Umbilical cord (tissue), 2 donors: ENCODE measurements around the gene LRRC47. TPM values are rescaled to one million over a fixed set of nuclear protein-coding genes. Genes with fewer than 3 reads are reported as not detected.
A peak's percentile ranks its signal among the peaks of the same experiment; 100 is the strongest.

Experiments
- DNase-seq: peaks from one replicate; pipeline ENCODE4 v3.0.0-alpha.2; 2015; ENCODE audit warnings: low spot score
- total RNA-seq: library from RNA; depleted of rRNA; stranded (reverse); fragments of >200 nt; gene quantifications from one replicate; pipeline ENCODE4 v1.2.3, GENCODE V29; 2014; ENCODE audit warnings: low replicate concordance; ENCODE audit not compliant: insufficient read depth

Gene LRRC47
- total RNA-seq, 1 donor from 2014 or later: 18.5 TPM

DNA sequence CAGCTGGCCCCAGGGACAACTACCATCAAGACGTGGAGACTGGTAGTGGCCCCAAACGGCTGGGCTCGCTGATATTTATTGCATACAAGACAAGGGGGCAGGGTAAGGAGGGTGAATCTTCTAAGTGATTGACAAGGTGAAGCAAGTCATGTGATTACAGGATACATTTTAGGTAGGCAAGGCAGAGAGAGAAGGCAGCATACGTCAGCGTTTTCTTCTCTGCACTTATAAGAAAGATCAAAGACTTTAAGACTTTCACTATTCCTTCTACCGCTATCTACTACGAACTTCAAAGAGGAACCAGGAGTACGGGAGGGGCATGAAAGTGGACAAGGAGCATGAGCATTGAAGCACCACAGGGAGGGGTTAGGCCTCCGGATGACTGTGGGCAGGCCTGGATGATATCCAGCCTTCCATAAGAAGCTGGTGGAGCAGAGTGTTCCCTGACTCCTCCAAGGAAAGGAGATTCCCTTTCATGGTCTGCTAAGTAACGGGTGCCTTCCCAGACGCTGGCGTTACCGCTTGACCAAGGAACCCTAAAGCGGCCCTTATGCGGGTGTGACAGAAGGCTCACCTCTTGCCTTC is 47.9 kb downstream of the LRRC47 start:
- peak; percentile 57 for DNase-seq

DNA sequence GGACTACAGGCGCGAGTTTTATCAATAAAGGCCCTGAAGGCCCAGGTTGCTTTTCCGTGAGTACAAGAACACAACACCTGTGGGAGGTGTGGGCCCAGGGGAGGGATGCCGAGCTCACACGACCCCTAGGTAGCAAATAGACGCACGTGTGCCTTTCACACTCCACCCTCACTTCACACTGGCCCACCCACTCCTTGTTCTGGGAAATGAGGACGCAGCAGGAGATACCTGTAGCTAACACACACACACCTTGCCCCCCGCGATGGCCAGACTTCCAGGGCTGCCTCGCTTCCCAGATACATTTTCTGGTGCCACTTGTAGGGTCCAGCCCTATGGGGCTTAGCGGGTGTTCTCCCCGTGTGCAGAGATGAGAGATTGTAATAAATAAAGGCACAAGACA is 48.4 kb downstream of the LRRC47 start:
- no peak for DNase-seq

DNA sequence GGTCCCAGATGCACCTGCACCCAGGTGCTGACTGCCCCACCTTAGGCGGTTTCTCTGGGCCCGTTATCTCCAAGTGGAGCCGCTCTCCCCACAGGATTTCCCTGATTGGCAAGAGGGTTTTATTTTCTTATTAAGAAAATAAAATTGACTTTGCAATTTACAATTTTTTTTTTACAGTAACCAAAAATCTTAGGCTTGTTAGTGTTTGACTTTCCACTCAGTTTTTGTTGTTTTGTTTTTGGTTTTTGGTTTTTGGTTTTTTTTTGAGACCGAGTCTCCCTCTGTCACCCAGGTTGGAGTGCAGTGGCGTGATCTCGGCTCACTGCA is 48.8 kb downstream of the LRRC47 start:
- DNase-seq: no peak

DNA sequence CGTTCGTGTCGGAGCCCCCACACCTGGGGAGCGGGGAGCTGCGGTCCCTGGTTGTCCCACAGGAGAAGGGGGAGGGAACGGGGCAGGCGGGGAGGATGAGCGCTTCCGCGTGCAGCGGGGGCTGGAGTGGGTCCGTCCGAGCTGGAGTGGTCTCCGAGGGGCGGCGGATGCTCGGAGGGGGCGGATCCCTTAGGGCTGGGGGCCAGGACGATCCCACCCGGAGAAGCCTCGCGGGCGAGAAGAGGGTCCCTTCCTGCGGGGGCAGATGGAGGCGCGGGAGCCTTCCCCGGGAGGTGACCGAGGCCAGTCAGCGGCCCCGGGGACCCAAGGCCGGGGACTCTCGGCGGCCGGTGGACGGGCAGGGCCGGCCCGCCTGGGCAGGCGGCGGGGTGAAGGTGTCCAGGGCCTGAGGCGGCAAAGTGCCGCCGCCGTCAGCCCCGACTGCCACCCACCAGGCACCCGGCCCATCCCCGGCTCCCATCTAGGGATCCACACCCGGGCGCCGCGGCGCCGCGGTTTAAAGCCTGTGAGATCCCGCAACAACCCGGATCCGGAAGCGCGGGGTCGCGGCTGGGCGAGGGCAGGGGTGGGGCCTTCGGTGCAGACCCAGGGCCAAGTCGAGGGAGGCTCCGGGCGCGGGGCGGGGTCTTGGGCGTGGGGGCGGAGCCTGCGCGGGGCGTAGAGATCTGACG is 49.3 kb downstream of the LRRC47 start:
- peak; percentile 84 for DNase-seq

DNA sequence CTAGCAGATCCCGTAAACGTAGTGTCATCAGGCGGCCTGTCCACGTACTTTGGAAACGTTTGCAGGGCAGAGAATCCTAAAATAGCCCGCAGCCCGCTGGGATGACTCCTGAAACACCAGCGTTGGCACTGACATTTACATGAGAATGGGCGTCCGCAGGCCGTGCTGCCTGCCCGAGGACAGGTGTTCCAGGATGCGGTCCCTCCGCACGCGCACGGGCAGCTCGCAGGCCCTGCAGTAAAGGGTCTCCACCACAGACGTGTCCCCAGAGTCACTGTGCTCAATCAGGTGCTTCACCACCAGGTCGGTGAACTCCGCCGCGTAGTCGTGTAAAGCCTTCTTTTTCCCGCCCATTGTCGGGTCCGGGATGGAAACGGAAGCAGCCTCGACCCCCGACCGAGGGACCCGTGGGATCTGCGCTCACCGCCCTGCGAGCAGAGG is 49.9 kb downstream of the LRRC47 start:
- no peak for DNase-seq

DNA sequence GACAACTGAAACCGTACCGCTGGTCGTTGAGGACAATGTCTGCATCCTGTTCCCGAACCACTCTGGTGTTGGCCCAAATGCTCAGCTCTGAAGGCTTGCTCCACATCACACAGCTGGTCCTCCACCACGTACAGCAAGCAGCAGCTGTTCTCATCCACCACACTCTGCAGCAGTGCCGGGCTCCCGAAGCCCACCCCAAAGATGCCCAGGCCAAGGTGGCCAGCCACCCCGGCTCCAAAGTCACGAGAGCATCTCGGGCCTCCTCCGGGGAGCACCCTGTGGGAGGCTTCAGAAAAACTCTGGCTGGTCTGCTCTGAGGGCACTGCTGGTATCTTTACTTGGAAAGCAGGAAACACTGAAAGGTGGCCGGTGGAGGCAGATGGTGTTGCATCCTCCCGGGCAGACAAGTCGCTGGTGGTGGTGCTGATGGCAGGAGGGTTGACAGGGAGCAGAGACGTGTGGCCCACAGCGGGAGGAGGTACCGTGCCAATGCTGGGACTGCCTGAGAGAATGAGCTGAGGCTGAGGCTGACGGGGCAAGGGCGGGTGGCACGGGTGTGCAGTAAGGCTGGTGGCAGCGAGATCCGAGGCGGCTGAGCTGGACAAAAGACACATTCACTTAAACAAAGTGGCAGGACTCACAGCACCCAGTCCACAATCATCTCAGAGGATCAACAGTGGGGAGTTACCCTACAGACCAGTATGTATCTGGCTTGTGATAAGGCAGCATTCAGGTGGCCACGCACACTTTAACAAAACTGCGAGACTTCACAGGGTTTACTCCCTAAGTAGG is 50.5 kb downstream of the LRRC47 start:
- no peak for DNase-seq

DNA sequence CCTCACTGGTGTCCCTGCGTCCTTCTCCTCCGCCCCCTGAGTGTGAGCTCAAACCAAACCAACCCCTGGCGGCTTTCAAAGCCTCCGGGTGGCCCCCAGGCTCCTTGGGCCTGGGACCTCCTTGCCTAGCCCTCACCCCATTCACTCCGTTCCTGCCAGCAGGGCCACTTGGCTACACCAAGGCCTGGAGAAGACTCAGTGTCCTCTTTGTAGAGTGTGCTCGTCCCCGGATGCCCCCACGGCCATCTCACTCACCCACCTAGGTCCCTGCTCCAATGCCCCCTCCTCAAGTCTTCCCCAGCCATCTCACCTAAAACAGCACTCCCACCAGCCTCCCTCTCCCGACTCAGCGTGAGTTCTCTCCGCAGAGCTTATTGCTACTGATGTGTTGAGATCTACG is 51.2 kb downstream of the LRRC47 start:
- no peak for DNase-seq

DNA sequence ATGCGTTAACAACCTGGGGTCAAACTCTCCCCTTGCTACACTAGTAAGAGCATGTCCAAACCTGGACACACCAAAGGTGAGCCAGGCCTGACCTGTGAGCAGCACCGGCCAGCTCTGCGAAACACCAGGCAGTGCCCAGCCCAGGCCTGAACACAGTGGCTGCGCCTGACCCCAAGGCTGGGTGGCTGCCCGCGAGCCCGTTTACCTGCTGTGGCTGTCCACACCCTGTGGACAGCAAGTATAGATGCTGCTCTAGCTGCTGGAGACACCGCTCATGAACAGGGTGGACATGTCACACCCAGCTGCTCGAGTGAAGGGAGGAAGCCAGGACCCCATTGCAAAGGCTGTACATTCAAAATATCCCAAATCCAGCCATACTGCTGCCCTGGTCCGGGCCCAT is 51.7 kb downstream of the LRRC47 start:
- no peak for DNase-seq

DNA sequence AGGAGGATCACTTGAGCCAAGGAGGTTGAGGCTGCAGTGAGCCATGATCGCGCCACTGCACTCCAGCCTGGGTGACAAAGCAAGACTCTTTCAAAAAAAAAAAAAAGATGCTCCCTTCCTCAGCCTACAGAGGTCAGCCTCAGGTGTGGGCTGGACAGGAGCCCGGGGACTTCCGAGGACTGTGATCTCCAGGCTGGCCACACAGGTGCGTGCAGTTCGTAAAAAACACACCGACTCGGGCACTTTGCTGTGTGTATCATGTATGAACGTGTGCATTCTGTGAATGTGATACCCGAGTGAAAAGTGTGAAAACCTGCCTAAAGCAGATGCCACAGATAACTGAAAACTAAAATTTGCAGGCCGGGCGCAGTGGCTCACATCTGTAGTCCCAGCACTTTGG is 52.5 kb downstream of the LRRC47 start:
- no peak for DNase-seq

DNA sequence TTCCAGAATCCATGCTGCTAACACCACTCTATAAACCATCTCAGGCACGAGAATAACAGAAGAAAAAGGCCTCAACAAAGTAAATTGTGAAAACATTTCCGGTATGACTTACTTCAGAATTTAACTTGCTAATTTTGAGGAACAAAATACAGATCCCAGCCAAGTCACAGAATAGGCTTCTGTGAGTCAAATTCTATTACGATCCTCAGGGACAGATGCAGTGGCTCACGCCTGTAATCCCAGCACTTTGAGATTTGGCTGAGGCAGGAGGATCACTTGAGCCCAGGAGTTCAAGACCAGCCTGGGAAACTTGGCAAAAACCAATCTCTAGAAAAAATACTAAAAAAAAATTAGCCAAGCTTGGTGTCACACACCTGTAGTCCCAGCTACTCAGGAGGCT is 52.9 kb downstream of the LRRC47 start:
- DNase-seq: no peak

DNA sequence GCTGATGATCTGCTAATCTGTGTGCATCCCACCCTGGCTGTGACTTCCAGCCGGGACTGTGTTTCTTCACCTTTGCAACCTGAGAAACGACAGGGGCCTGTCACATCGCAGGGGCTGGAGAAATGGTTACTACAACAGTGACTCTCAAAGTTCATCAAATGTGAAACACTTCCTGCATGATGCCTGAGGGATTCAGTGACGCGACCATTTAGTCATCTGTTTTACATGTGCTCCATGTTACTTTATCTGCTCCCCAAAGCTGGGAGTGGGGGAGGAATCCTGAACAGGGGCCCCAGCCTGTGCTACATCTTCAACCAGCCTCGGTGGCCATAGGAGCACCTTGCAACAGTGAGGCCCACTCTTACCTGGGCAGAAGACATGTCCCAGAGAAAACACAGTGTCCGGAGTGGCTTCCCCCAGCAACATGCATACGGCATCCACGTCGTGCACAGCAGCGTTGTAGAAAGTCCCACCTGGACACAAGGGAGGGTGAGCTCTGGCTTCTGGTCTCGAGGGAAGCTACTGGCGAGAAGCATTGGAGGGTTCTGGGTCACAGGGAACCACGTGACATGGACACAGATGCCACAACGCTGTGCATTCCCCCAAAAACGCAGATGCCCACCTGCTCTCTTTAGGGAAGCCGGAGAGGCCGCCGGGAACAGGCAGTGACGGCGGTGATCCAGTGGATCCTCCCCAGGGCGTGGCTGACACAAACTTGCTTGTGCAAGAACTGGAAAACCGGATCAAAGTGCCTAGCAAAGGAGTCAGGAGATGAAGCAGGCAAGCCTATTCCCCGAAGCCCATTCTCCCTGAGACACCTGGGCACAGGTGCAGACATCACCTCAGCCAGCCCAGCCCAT is 53.6 kb downstream of the LRRC47 start:
- DNase-seq: no peak

DNA sequence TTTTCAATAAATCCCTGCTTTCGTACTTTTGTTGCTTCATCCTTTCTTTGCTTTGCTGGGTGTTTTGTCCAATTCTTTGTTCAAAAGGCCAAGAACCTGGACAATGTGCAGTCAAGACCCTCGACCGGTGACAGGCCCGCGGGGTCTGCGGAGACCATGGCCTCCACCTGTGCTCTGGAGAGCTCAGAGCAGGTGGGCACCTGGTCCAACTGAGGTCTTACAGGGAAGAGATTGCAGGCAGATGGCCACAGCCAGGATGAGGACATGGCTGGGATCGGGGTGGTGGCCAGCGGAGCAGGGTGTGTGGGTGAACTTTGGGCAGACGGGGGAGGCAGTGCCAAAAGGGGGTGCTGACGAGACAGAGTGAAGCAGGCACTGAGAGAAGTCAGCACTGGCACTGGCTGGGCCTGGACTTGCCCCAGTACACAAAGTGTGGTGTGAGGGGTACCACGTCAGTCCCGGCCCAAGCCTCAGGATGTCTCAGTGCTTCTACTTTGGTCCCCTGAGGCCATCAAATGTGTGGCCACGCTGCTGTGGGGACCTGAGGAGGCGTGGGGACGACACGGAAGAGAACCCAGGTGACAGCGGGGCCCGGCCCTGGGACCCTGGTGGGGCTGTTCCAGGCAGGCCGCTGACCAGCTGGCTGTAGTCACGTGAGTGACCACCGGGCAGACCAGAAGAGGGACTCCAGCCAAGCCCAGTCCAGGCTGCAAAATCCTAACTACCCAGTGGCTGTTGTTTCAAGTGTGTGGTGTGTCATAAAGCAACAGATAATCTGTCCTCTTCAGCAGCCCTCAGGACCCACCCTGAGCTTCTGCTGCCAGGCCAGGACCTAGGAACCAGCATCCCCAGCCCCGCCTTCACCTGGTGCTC is 54.5 kb downstream of the LRRC47 start:
- DNase-seq: no peak

DNA sequence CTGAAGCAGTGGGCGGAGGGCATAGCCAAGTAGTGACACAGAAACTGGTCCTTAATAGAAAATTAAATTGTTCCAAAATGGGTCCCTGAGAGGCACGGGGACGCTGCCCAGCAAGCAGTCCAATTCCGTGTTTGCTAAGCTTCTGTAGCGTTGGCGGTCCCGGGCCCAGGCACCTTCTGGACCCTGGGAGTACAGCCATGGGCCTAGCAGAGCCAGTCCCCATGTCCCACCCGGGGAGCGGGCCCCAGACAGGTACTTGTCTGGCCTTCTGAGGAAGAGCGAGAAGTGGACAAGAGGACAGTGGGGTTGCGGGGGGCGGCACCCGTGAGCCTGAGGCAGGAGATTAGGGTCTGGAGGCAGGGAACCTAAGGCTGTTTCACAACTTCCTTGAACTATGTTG is 55.5 kb downstream of the LRRC47 start:
- DNase-seq: no peak

DNA sequence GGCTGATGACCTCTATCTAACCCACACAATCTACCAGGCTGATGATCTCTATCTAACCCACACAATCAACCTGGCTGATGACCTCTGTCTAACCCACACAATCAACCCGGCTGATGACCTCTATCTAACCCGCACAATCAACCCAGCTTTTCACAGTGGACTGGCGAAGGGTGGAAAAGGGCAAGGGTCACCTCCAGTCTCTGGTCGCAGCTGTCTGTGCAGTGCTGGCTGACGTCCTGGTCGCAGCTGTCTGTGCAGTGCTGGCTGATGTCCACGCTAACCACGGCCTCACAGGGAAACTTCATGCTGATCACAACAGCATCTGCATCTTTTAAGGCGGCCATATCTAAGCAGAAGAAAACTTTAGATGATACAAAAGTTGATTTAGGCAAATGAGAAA is 56.3 kb downstream of the LRRC47 start:
- no peak for DNase-seq

DNA sequence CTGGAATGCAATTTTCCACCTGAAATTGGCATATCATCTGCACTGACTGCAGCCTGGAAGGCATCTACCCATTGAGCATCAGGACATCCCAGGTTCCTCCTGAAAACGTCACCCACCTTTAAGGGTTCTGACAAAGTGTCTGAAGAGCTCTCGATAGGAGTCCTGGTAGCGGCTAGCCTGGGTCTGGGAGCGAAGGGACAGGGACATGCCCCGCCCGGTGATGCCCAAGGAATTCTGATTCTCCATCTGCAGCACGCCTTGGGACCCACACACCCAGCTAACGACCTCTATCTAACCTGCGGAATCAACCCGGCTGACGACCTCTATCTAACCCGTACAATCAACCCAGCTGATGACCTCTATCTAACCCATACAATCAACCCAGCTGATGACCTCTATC is 57.4 kb downstream of the LRRC47 start:
- no peak for DNase-seq

DNA sequence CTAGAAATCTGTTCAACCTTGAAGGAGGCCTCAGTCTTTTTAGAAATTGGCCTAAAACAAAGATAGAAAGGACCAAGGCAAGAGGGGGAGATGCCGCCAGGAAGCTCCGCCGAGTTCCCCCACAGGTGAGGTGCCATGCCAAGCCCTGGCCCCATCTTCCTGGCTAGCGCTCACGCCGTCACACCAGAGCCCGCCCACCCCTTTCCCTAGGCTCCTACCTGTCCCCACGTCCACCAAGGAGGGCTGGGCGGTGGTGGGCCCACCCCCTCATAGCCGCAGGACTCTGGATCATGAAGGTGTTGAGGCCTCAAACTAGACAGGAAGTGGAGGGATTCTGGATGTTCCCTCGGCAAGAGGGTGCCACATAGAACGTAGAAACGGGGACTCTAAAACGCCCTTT is 59.6 kb downstream of the LRRC47 start:
- no peak for DNase-seq

DNA sequence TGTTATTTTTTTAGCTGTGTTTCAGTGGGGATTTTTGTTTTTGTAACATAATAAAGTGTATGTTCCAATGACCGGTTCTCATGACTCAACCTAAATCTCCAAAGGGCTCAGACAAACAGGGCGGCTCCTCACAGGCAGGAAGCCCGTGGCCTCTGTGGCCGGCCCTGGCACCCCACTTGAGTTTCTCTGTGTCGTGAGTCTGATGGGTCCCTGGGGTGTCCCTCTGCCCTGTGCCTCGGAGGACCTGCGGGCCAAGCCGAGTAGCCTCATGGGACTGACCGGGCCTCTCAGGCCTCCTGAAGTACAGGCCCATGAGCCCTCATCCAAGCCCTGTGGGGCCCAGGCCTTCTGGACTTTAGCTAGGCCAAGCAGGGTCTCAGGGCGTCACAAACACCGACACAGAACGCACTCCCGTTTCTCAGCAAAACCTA is 60.2 kb downstream of the LRRC47 start:
- no peak for DNase-seq

DNA sequence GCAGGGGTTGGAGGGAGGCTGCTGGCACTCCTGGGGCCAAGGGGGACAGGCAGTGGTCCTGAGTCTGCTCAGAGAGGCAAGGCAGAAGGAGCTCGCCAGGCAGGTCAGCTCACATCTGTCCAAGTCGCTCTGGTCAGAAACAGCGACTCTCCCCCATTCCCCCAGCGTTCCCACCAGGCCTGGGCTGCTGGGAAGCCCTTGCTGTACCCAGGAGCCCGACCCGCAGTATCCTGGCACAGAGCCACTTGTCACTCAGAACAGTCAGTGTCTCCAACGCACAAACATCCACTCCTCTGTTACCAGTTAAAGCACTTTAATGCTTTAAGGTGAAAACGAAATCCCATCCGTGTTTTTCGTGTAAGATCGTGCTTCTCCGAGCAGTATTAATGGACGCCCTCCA is 60.6 kb downstream of the LRRC47 start:
- no peak for DNase-seq

DNA sequence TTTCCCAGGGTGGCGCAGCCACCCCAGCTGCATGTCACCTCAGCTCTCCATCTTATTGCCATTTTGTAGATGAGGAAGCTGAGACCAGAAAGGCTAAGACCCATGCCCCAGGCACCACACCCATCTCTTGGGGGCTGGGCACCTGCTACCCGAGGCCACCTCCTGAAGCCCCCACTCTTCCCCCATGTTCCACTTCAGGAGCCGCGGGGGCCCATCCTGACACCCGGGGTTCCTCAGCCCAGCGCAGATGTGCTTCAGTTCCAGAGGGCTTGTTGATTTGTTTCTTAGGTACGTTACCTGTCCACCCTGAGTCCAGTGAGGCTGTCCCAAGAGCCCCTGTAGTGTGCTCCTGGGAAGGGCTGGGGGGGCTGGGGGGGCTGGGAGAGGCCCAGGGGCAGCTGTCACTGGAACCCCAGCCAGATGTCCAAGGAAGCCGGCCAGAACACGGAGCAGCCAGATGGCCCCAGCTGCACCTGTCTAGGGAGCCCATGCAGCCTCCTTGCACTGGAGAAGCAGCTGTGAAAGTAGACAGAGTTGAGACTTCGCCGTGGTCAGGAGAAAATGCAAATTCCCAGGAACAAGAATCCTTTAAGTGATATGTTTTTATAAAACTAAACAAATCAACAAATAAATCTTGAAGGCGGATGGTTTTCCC is 61.1 kb downstream of the LRRC47 start:
- no peak for DNase-seq

DNA sequence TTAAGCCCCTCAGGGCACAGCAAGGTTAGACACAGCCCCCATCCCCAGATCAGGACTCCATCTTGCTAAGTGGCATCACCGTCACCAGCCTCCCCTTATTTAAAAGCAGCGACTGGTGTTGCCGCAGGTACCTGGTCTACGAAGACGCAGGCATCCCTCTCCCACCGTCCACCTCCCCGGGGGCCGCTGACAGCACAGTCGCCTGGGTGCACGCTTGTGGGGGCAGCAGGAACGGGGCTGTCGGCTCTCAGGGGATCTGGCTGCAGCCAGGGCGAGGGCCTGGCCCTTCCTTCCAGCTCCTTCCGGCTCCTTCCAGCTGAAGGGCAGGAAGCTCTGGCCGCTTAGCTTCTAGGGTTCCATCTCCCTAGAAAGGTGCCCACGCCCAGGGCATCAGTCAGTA is 61.7 kb downstream of the LRRC47 start:
- no peak for DNase-seq
